Retinal pigment epithelial cell (primary cell): Measurements from ENCODE around the gene CDHR2.

Experiments
- DNase-seq: peaks from one replicate; pipeline ENCODE4 v3.0.0-alpha.2; 2010; ENCODE audit warnings: low read depth
- H3K4me3 ChIP-seq: 2 replicates; pipeline ENCODE4 v1.5.1; 2011; ENCODE audit warnings: mild to moderate bottlenecking, low read length, control low read depth, moderate library complexity
- TF ChIP-seq, protein P1 (sequence below): conservative IDR thresholded peaks from 2 replicates; pipeline ENCODE4 v1.5.1; 2011; ENCODE audit warnings: low read depth, low read length, control low read depth, inconsistent platforms

CDHR2 gene

DNA sequence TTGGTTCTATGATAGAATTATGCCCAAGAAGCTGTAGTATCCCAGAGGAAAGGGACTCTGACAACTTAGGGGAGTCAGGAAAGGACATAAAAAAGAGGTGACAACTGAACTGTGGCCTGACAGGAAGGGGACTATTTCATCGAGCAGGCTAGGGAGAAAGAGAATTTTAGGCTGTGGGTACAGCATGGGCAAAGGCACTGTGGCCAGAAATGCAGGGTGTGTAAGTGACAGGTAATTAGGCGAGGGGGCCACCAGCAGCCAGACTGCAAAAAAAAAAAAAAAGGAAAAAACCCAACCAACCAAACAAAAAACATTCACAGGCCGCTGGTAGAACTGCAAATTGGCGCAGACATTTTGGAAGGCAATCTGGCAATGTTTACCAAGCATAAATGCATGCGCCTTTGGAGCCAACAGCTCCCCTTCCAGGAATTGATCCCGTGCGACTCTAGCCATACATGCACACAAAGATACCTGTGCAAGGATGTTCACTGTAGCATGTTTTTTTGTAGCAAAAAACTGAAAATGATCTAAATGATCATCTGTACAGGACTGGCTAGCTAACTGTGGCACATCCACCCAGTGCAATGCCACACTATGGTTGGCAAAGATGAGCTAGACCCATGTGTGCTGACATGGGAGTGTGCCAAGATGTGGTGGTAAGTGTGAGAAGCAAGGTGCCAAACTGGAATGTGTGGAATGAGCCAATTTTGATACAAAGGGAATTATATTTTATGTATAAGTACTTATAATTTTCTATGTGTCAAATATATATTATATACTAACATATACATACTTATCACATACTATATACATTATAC lies 82.5 kb downstream of the CDHR2 start:
- no peak for DNase-seq
- H3K4me3 ChIP-seq, result no peak overlapping the region
- TF ChIP-seq, protein P1, sequence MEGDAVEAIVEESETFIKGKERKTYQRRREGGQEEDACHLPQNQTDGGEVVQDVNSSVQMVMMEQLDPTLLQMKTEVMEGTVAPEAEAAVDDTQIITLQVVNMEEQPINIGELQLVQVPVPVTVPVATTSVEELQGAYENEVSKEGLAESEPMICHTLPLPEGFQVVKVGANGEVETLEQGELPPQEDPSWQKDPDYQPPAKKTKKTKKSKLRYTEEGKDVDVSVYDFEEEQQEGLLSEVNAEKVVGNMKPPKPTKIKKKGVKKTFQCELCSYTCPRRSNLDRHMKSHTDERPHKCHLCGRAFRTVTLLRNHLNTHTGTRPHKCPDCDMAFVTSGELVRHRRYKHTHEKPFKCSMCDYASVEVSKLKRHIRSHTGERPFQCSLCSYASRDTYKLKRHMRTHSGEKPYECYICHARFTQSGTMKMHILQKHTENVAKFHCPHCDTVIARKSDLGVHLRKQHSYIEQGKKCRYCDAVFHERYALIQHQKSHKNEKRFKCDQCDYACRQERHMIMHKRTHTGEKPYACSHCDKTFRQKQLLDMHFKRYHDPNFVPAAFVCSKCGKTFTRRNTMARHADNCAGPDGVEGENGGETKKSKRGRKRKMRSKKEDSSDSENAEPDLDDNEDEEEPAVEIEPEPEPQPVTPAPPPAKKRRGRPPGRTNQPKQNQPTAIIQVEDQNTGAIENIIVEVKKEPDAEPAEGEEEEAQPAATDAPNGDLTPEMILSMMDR, result no peak

DNA sequence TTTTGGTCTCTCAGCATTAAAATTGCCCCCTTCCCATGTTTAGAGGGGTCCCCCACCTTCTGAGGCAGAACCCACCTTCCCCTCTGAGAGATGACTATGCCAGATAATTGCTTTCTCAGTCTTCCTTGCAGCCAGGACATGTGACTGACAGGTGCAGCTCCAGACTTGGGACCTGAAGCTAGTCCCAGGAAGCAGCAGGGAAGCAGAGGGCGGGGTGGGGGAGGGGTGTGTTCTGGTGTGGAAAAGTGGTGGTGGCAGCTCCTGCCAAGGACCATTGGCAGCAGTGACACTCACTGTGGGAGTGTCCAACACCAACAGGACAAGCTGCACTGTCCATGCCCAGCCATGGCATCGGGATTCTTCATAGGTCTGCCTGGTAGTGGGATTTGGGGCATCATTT lies 83.6 kb downstream of the CDHR2 start:
- TF ChIP-seq, protein P1, result no peak
- no peak overlapping the region for H3K4me3 ChIP-seq
- no peak for DNase-seq

- no peak for DNase-seq
- TF ChIP-seq, protein P1, result no peak
- H3K4me3 ChIP-seq, result no peak overlapping the region
Measured at GRCh38 chr5:176633598-176633997, 84.5 kb downstream of the CDHR2 start.

DNA sequence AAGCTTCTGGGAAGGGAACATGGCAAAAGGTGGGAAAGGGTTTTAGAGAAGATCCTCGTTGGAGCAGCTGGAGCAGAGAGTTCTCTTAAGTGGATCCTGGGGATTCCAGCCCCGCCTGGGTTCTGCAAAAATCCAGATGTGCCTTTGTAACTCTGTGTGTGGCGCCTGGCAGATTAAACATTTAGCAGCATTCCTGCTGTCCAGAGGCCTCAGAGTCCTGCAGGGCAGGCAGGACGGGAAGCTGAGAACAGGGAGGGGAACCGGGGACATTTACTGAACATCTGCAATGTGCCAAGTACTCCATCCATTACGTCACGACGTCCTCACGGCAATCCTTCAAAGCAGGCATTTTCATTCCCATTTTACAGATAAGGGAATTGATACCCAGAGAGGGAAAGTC lies 87.3 kb downstream of the CDHR2 start:
- TF ChIP-seq, protein P1, result no peak
- DNase-seq, result no peak
- H3K4me3 ChIP-seq, result no peak overlapping the region

- no peak for DNase-seq
- H3K4me3 ChIP-seq, result no peak overlapping the region
- TF ChIP-seq, protein P1, result no peak
Measured at GRCh38 chr5:176637556-176637955, 88.4 kb downstream of the CDHR2 start.

DNA sequence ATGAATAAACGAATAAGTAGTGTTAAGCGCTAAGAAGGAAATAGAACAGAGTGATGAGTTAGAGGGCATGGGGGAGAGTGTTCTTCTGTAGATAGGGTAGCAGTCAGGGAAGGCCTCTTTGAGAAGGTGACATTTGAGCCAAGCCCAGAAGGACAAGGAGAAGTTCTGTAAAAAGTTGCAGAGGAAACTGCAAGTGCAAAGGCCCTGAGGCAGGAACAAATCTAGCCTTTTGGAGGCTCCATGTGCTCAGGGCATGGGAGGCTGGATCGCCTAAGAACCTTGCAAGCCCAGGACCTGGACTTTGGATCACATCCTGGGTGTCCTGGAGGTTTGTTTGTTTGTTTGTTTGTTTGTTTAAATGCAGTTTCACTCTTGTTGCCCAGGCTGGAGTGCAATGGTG lies 89.3 kb downstream of the CDHR2 start:
- no peak overlapping the region for H3K4me3 ChIP-seq
- TF ChIP-seq, protein P1, result no peak
- DNase-seq, result no peak

- H3K4me3 ChIP-seq, result no peak overlapping the region
- TF ChIP-seq, protein P1, result no peak
- DNase-seq, result no peak
Measured at GRCh38 chr5:176639208-176639607, 90.1 kb downstream of the CDHR2 start.
